ENCODE results near the gene HDLBP. TPM values are rescaled to one million over a fixed set of nuclear protein-coding genes. Genes with fewer than 3 reads are reported as not detected.

HDLBP gene
- total RNA-seq, 1 donor from 2014 or later: 326 TPM

- no peak for DNase-seq (ENCODE audit: low read depth)
- no peak for TF ChIP-seq CTCF (conservative IDR thresholded peaks at IDR 0.05; ENCODE audit: low read depth, low read length)
- no peak overlapping the region for H3K4me3 ChIP-seq (ENCODE audit: low read depth, low read length)
These were observed 129.5 kb downstream of the HDLBP start for GRCh38 chr2:241185961-241186360.

- DNase-seq (ENCODE audit: low read depth): no peak
- TF ChIP-seq CTCF (conservative IDR thresholded peaks at IDR 0.05; ENCODE audit: low read depth, low read length): no peak
- H3K4me3 ChIP-seq (ENCODE audit: low read depth, low read length): no peak overlapping the region
These were observed 130.6 kb downstream of the HDLBP start for GRCh38 chr2:241184901-241185300.

- no peak for TF ChIP-seq CTCF (conservative IDR thresholded peaks at IDR 0.05; ENCODE audit: low read depth, low read length)
These were observed 132.3 kb downstream of the HDLBP start for GRCh38 chr2:241183221-241183620.

GRCh38 chr2:241182531-241183133 is 132.8 kb downstream of the HDLBP start:
- no peak for TF ChIP-seq CTCF (conservative IDR thresholded peaks at IDR 0.05; ENCODE audit: low read depth, low read length)
- H3K4me3 ChIP-seq (ENCODE audit: low read depth, low read length): no peak overlapping the region
- no peak for DNase-seq (ENCODE audit: low read depth)

More at GRCh38 chr2:241183221-241183620, 132.3 kb downstream of the HDLBP start:
- no peak for DNase-seq (ENCODE audit: low read depth)
- H3K4me3 ChIP-seq (ENCODE audit: low read depth, low read length): no peak overlapping the region

GRCh38 chr2:241182126-241182525 is 133.3 kb downstream of the HDLBP start:
- no peak for DNase-seq (ENCODE audit: low read depth)
- TF ChIP-seq CTCF (conservative IDR thresholded peaks at IDR 0.05; ENCODE audit: low read depth, low read length): no peak

GRCh38 chr2:241180495-241180894 is 135.0 kb downstream of the HDLBP start:
- DNase-seq (ENCODE audit: low read depth): no peak
- TF ChIP-seq CTCF (conservative IDR thresholded peaks at IDR 0.05; ENCODE audit: low read depth, low read length): no peak

More at GRCh38 chr2:241182126-241182525, 133.3 kb downstream of the HDLBP start:
- H3K4me3 ChIP-seq (ENCODE audit: low read depth, low read length): no peak overlapping the region

GRCh38 chr2:241179899-241180298 is 135.6 kb downstream of the HDLBP start:
- no peak for DNase-seq (ENCODE audit: low read depth)
- TF ChIP-seq CTCF (conservative IDR thresholded peaks at IDR 0.05; ENCODE audit: low read depth, low read length): no peak
- no peak overlapping the region for H3K4me3 ChIP-seq (ENCODE audit: low read depth, low read length)

More at GRCh38 chr2:241180495-241180894, 135.0 kb downstream of the HDLBP start:
- no peak overlapping the region for H3K4me3 ChIP-seq (ENCODE audit: low read depth, low read length)

Data from epithelial cell of proximal tubule (primary cell).